Body of pancreas (tissue), 4 donors: ENCODE data around the gene PLEKHG4B.

Experiments used
- POLR2A ChIP-seq, 3 donors: fragments of 450-650 bp; IDR thresholded peaks; one replicate each; pipeline ENCODE4 v1.6.1; 2016; ENCODE audit warnings: antibody characterized with exemption in 3 of 3, mild to moderate bottlenecking in 2 of 3
- TF ChIP-seq, protein P1 (sequence below), 7 experiments: fragments of 450-650 bp in 4 of 7; fragments of 200-600 bp in 3 of 7; sonication (generic) in 3 of 7; IDR thresholded peaks; one replicate each; pipeline ENCODE4 v1.5.1; 2016 to 2019; ENCODE audit warnings: antibody characterized with exemption in 7 of 7

GRCh38 chr5:111171-111570, 19.2 kb downstream of the PLEKHG4B start:
- TF ChIP-seq, protein P1, sequence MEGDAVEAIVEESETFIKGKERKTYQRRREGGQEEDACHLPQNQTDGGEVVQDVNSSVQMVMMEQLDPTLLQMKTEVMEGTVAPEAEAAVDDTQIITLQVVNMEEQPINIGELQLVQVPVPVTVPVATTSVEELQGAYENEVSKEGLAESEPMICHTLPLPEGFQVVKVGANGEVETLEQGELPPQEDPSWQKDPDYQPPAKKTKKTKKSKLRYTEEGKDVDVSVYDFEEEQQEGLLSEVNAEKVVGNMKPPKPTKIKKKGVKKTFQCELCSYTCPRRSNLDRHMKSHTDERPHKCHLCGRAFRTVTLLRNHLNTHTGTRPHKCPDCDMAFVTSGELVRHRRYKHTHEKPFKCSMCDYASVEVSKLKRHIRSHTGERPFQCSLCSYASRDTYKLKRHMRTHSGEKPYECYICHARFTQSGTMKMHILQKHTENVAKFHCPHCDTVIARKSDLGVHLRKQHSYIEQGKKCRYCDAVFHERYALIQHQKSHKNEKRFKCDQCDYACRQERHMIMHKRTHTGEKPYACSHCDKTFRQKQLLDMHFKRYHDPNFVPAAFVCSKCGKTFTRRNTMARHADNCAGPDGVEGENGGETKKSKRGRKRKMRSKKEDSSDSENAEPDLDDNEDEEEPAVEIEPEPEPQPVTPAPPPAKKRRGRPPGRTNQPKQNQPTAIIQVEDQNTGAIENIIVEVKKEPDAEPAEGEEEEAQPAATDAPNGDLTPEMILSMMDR (IDR thresholded peaks at IDR 0.05) = no peak
- TF ChIP-seq POLR2A (IDR thresholded peaks at IDR 0.05) = no peak
